HEK293 (cell line): ENCODE results near the gene SYCE1.

Experiments
- CTCF ChIA-PET: fragments of 350-600 bp; formaldehyde crosslinking; extraction: SDS; loops from one replicate; lab custom pipeline; 2021; ENCODE audit warnings: antibody characterized with exemption; lab: Yijun Ruan, JAX
- POLR2A ChIA-PET: fragments of 300-600 bp; formaldehyde crosslinking; extraction: SDS; loops from one replicate; lab custom pipeline; 2020; ENCODE audit warnings: antibody characterized with exemption, inconsistent platforms; lab: Yijun Ruan, JAX
- H3K27ac ChIP-seq: fragments of 200-500 bp; sonication (Bioruptor generic); 2 replicates; pipeline ENCODE4 v1.5.1; 2014; ENCODE audit warnings: low read depth, low read length, control low read depth, inconsistent platforms; ENCODE audit errors: extremely low read depth
- H3K36me3 ChIP-seq, 2 experiments: fragments of 200-500 bp in 1 of 2; sonication (Bioruptor generic) in 1 of 2; 1 replicate in 1 of 2; 2 replicates in 1 of 2; pipeline ENCODE4 v1.5.1; 2014 to 2017; ENCODE audit warnings: inconsistent platforms in 2 of 2, low read length in 2 of 2; ENCODE audit not compliant: control insufficient read depth in 2 of 2, insufficient read depth in 1 of 2
- H3K4me1 ChIP-seq: fragments of 200-500 bp; sonication (Bioruptor generic); 2 replicates; pipeline ENCODE4 v1.5.1; 2014; ENCODE audit warnings: mild to moderate bottlenecking, low read length, inconsistent platforms; ENCODE audit not compliant: control insufficient read depth, insufficient read depth
- H3K4me3 ChIP-seq: 2 replicates; pipeline ENCODE4 v1.5.1; 2011; ENCODE audit warnings: low read depth, mild to moderate bottlenecking, control low read depth, low read length, moderate library complexity
- H3K9me3 ChIP-seq: fragments of 200-500 bp; sonication (Bioruptor generic); 2 replicates; pipeline ENCODE4 v1.5.1; 2014; ENCODE audit warnings: low read depth, low read length, inconsistent platforms; ENCODE audit not compliant: control insufficient read depth, insufficient read depth
- GFI1B ChIP-seq: fragments of 450-650 bp; formaldehyde crosslinking; IDR thresholded peaks from 2 replicates; pipeline ENCODE4 v1.5.1; 2016; ENCODE audit warnings: missing biosample characterization, missing genetic modification characterization
- GLIS1 ChIP-seq: fragments of 450-650 bp; formaldehyde crosslinking; IDR thresholded peaks from 2 replicates; pipeline ENCODE4 v1.5.1; 2016; ENCODE audit warnings: missing biosample characterization, missing genetic modification characterization
- MEIS1 ChIP-seq: sonication (generic); formaldehyde crosslinking; IDR thresholded peaks from 2 replicates; pipeline ENCODE4 v1.8.1; 2022; ENCODE audit warnings: missing genetic modification reagents, mild to moderate bottlenecking, borderline replicate concordance
- OSR2 ChIP-seq: fragments of 450-650 bp; formaldehyde crosslinking; IDR thresholded peaks from 2 replicates; pipeline ENCODE4 v1.5.1; 2016; ENCODE audit warnings: missing biosample characterization, missing genetic modification characterization
- PRDM4 ChIP-seq: fragments of 450-650 bp; formaldehyde crosslinking; IDR thresholded peaks from 2 replicates; pipeline ENCODE4 v1.5.1; 2017; ENCODE audit warnings: missing biosample characterization, missing genetic modification characterization
- ZEB2 ChIP-seq: fragments of 450-650 bp; formaldehyde crosslinking; IDR thresholded peaks from 2 replicates; pipeline ENCODE4 v1.5.1; 2016; ENCODE audit warnings: missing biosample characterization, missing genetic modification characterization
- ZFP41 ChIP-seq: fragments of 450-650 bp; formaldehyde crosslinking; IDR thresholded peaks from 2 replicates; pipeline ENCODE4 v1.5.1; 2016; ENCODE audit warnings: missing biosample characterization, missing genetic modification characterization, borderline replicate concordance
- ZNF16 ChIP-seq: fragments of 450-650 bp; formaldehyde crosslinking; IDR thresholded peaks from 2 replicates; pipeline ENCODE4 v1.5.1; 2016; ENCODE audit warnings: low read depth, missing biosample characterization, missing genetic modification characterization
- ZNF184 ChIP-seq: fragments of 450-650 bp; IDR thresholded peaks from 2 replicates; pipeline ENCODE4 v1.5.1; 2018; ENCODE audit warnings: missing biosample characterization, mild to moderate bottlenecking, missing genetic modification characterization
- ZNF2 ChIP-seq: fragments of 450-650 bp; formaldehyde crosslinking; IDR thresholded peaks from 2 replicates; pipeline ENCODE4 v1.5.1; 2016; ENCODE audit warnings: missing biosample characterization, missing genetic modification characterization
- ZNF221 ChIP-seq: fragments of 450-650 bp; formaldehyde crosslinking; IDR thresholded peaks from 2 replicates; pipeline ENCODE4 v1.5.1; 2017; ENCODE audit warnings: missing biosample characterization, missing genetic modification characterization, borderline replicate concordance
- ZNF239 ChIP-seq: fragments of 450-650 bp; formaldehyde crosslinking; IDR thresholded peaks from 2 replicates; pipeline ENCODE4 v1.5.1; 2016; ENCODE audit warnings: missing biosample characterization, missing genetic modification characterization
- ZNF26 ChIP-seq: fragments of 450-650 bp; formaldehyde crosslinking; IDR thresholded peaks from 2 replicates; pipeline ENCODE4 v1.5.1; 2016; ENCODE audit warnings: missing biosample characterization, missing genetic modification characterization
- ZNF37A ChIP-seq: fragments of 450-650 bp; IDR thresholded peaks from 2 replicates; pipeline ENCODE4 v1.5.1; 2018; ENCODE audit warnings: missing biosample characterization, missing genetic modification characterization
- ZNF423 ChIP-seq: fragments of 450-650 bp; formaldehyde crosslinking; IDR thresholded peaks from 2 replicates; pipeline ENCODE4 v1.5.1; 2016; ENCODE audit warnings: missing biosample characterization, missing genetic modification characterization
- ZNF433 ChIP-seq: fragments of 450-650 bp; formaldehyde crosslinking; IDR thresholded peaks from 2 replicates; pipeline ENCODE4 v1.5.1; 2016; ENCODE audit warnings: missing biosample characterization, missing genetic modification characterization, low read depth
- ZNF501 ChIP-seq: fragments of 450-650 bp; formaldehyde crosslinking; IDR thresholded peaks from 2 replicates; pipeline ENCODE4 v1.5.1; 2016; ENCODE audit warnings: missing biosample characterization, missing genetic modification characterization
- ZNF544 ChIP-seq: fragments of 450-650 bp; formaldehyde crosslinking; IDR thresholded peaks from 2 replicates; pipeline ENCODE4 v1.5.0; 2017; ENCODE audit warnings: missing biosample characterization, missing genetic modification characterization
- ZNF560 ChIP-seq: fragments of 450-650 bp; formaldehyde crosslinking; IDR thresholded peaks from 2 replicates; pipeline ENCODE4 v1.5.1; 2017; ENCODE audit warnings: missing biosample characterization, missing genetic modification characterization, borderline replicate concordance
- ZNF585B ChIP-seq: fragments of 450-650 bp; formaldehyde crosslinking; IDR thresholded peaks from 2 replicates; pipeline ENCODE4 v1.5.1; 2016; ENCODE audit warnings: missing biosample characterization, missing genetic modification characterization
- ZNF610 ChIP-seq: fragments of 450-650 bp; formaldehyde crosslinking; IDR thresholded peaks from 2 replicates; pipeline ENCODE4 v1.5.1; 2016; ENCODE audit warnings: missing biosample characterization, missing genetic modification characterization, borderline replicate concordance
- ZNF660 ChIP-seq: fragments of 450-650 bp; IDR thresholded peaks from 2 replicates; pipeline ENCODE4 v1.5.1; 2018; ENCODE audit warnings: missing biosample characterization, mild to moderate bottlenecking, missing genetic modification characterization
- ZNF670 ChIP-seq: fragments of 450-650 bp; formaldehyde crosslinking; IDR thresholded peaks from 2 replicates; pipeline ENCODE4 v1.5.1; 2016; ENCODE audit warnings: missing biosample characterization, missing genetic modification characterization, low read depth
- ZNF701 ChIP-seq: fragments of 450-650 bp; formaldehyde crosslinking; IDR thresholded peaks from 2 replicates; pipeline ENCODE4 v1.5.1; 2016; ENCODE audit warnings: missing biosample characterization, missing genetic modification characterization
- TF ChIP-seq, protein P1 (sequence below): sonication (generic); formaldehyde crosslinking; IDR thresholded peaks from 2 replicates; pipeline ENCODE4 v1.8.1; 2022; ENCODE audit warnings: mild to moderate bottlenecking, moderate library complexity, missing genetic modification reagents
- TF ChIP-seq, protein P2 (sequence below): fragments of 450-650 bp; formaldehyde crosslinking; IDR thresholded peaks from 2 replicates; pipeline ENCODE4 v1.5.1; 2016; ENCODE audit warnings: missing biosample characterization, missing genetic modification characterization

Gene SYCE1

GRCh38 chr10:133528845-133529575 lies 36.4 kb downstream of the SYCE1 start (continued):
- TF ChIP-seq ZNF239 (no peak), GLIS1 (tag by site-specific recombination) (0 out of 2 replicates have a peak, but pooled peaks have one; percentile 8), ZFP41 (tag by site-specific recombination) (no peak), ZNF670 (tag by site-specific recombination) (no peak), ZNF2 (tag by site-specific recombination) (no peak), ZNF433 (tag by site-specific recombination) (no peak), PRDM4 (no peak)
- TF ChIP-seq, protein P1, sequence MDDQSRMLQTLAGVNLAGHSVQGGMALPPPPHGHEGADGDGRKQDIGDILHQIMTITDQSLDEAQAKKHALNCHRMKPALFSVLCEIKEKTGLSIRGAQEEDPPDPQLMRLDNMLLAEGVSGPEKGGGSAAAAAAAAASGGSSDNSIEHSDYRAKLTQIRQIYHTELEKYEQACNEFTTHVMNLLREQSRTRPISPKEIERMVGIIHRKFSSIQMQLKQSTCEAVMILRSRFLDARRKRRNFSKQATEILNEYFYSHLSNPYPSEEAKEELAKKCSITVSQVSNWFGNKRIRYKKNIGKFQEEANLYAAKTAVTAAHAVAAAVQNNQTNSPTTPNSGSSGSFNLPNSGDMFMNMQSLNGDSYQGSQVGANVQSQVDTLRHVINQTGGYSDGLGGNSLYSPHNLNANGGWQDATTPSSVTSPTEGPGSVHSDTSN, result no peak

DNA sequence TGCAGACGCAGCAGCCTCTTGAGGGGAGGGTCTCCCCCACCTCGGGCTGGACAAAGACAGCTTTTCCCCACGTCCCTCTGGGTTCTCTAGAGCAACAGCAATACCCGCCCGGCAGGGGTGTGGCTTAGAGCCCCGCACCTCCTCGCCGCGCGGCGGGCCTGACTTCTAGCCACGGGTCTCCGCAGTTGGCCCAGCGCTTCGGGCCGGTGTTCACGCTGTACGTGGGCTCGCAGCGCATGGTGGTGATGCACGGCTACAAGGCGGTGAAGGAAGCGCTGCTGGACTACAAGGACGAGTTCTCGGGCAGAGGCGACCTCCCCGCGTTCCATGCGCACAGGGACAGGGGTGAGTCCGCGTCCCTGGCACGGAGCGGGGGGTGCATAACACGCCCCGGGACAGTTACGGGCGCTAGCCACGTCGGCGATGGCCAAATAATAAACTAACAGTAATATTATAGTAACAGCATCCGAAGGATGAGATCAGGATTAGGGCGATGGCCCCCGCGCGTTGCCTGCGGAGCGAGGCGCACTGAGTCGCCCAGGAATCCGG lies 37.0 kb downstream of the SYCE1 start:
- Histone ChIP-seq H3K4me1 (no peaks in the 10 kb centered on the region), H3K9me3 (no peaks in the 10 kb centered on the region), H3K4me3 (no peak overlapping the region), H3K36me3 (no peaks in the 10 kb centered on the region), H3K27ac (no peak overlapping the region)
- POLR2A ChIA-PET, result no interaction called here
- CTCF ChIA-PET, result no interaction called here
- TF ChIP-seq ZNF501 (tag by site-specific recombination), result no peak
- TF ChIP-seq ZNF610 (tag by site-specific recombination), result no peak
- TF ChIP-seq ZNF585B, result no peak
- TF ChIP-seq ZNF37A (tag by site-specific recombination), result no peak
- TF ChIP-seq, protein P2, sequence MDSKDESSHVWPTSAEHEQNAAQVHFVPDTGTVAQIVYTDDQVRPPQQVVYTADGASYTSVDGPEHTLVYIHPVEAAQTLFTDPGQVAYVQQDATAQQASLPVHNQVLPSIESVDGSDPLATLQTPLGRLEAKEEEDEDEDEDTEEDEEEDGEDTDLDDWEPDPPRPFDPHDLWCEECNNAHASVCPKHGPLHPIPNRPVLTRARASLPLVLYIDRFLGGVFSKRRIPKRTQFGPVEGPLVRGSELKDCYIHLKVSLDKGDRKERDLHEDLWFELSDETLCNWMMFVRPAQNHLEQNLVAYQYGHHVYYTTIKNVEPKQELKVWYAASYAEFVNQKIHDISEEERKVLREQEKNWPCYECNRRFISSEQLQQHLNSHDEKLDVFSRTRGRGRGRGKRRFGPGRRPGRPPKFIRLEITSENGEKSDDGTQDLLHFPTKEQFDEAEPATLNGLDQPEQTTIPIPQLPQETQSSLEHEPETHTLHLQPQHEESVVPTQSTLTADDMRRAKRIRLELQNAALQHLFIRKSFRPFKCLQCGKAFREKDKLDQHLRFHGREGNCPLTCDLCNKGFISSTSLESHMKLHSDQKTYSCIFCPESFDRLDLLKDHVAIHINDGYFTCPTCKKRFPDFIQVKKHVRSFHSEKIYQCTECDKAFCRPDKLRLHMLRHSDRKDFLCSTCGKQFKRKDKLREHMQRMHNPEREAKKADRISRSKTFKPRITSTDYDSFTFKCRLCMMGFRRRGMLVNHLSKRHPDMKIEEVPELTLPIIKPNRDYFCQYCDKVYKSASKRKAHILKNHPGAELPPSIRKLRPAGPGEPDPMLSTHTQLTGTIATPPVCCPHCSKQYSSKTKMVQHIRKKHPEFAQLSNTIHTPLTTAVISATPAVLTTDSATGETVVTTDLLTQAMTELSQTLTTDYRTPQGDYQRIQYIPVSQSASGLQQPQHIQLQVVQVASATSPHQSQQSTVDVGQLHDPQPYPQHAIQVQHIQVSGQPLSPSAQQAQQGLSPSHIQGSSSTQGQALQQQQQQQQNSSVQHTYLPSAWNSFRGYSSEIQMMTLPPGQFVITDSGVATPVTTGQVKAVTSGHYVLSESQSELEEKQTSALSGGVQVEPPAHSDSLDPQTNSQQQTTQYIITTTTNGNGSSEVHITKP, result no peak
- TF ChIP-seq ZNF16 (tag by site-specific recombination), result no peak
- no peak for TF ChIP-seq ZNF701
- TF ChIP-seq ZNF221 (tag by site-specific recombination), result no peak
- no peak for TF ChIP-seq ZEB2
- TF ChIP-seq ZNF544 (tag by site-specific recombination), result no peak
- TF ChIP-seq ZNF660 (tag by site-specific recombination), result no peak
- no peak for TF ChIP-seq ZNF26 (tag by site-specific recombination)
- TF ChIP-seq OSR2 (tag by site-specific recombination), result no peak
- TF ChIP-seq ZNF423 (tag by site-specific recombination), result no peak
- TF ChIP-seq ZNF184, result no peak
- no peak for TF ChIP-seq ZNF560 (tag by site-specific recombination)
- TF ChIP-seq MEIS1 (CRISPR knock-in tag), result no peak
- no peak for TF ChIP-seq GFI1B (tag by site-specific recombination)
